Inflammatory macrophage treated with lipopolysaccharide for 1 hour (primary cell): ENCODE results near the gene SMIM5.
"Not testable (repeated sequence)": the region's sequence is repeated elsewhere in the genome, so short reads cannot be mapped to it uniquely, and the experiment has no call there.

Source experiments
- DNase-seq, 2 donors: peaks; one replicate each; pipeline ENCODE4 v3.0.0-alpha.2; 2020 to 2022

The SMIM5 gene

DNA sequence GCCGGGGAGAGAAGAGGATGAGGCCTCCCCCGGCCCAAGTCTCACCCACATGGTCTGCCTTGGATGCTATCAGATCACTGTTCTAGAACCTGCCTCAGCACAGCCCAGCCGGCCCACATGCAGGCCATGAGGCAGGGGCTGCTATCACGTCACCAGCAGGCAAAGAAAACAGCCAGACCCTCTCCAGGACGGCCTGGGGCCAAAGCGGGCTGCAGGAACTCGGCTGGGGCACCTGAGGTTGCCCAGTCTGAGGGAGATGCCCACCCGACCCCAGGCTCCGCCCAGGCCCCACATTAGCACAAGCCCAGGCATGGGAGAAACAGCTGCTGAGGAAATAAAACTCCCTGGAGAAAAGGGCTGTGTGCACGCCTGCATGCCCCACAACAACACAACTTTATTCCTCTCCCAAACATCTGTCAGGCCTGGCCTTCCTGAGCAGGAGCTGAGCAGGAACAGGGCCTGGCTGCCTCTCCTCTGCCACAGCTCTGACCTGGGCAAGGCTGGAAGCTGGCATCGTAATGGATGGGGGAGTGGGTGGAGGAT lies 6.7 kb upstream of the SMIM5 start:
- no peak for DNase-seq

DNA sequence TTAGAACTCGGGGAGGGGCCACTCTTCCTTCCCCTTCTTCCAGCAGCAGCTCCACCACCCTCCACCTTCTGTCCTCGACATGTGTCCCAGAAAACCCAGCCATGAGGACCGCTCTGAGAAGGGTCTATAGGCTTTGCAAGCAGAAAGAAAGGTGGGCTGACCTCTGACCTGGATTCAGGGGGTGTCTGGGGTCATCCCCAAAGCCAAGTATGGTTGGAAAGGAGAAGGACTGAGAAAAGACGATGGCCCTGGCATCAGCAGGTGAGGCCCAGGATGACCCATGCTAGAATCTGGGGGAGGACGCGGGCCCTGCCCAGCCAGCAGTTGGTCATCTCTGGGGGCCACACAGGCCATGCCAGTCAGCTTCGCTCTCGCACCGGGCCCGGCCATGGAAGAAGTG lies 6.1 kb upstream of the SMIM5 start:
- no peak for DNase-seq

DNA sequence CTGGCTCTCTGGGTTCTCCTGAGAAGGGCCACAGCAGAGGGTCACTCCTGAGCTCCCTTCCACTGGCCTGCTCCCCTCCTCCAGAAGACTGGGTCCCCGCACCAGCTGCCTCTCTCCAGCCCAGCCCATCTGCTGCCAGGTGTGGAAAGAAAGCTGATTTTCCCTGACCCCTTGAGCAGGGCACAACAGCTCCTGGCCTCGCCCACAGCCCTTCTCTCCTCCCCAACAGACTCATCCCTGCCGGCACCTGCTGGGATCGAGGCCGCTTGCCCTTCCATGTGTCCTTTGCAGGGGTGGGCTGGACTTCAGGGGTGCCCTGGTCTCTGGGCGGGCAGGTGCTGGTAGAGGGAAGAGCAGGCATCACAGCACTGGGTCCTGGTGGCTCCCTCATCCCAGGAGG lies 4.8 kb upstream of the SMIM5 start:
- DNase-seq, result no peak

DNA sequence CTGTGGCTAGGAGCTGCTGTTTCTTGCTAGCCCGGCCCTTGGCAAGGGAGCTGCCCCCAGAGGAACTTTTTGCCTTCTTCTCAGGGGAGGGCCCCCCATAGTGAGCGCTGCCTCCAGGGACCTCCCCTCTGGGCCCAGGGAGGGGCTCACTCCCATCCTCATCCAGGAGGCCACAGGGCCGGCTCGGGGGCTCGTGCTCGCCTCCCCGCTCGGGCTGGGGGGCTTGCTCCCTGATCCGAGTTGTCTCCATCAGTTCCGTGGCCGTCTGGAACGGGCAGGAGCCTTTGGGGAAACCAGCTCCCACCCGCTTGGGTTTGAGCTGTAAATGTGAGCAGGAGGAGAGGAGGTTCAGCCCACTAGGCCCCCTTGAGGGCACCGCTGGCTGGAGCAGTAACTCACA lies 4.1 kb upstream of the SMIM5 start:
- DNase-seq, result no peak

DNA sequence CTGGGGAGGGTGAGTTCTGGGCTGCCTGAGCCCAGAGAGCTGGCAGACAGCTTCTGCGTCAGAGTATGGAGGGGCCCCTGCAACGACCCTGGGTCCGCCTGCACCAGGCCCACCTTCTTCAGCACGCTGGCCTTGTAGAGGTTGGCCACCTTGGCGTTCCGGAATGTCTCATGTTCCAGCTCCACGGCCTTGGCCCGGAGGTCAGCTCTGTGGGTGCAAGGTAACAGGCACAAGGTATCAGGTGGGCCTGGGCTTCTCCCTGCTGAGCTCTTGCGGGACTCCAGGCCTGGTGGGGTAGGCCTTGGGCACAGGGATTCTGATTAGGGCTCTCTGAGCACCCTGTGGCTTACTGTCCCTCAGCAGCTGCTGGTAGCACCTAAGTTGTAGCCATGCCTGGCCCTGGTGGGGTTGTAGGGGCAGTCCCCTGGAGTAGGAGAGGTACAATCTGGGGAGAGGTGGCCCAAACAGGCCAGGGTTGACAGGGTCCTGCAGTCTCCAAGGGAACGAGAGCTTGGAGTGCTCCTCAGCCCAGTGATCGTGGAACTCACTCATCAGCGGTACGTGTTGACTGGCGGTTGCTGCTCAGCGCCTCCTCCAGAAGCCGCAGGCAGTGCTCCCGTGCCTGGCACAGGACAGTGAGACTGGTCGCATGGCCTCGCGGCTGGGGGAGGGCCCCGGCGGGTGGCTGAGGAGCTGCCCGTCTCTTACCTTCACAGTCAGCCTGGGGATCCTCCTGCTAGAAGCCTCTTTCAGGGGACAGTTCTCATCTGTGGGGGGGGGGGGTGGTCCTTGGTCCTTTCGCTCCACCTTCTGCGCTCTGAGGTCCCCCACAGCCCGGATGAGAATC lies 2.9 kb upstream of the SMIM5 start:
- no peak for DNase-seq

DNA sequence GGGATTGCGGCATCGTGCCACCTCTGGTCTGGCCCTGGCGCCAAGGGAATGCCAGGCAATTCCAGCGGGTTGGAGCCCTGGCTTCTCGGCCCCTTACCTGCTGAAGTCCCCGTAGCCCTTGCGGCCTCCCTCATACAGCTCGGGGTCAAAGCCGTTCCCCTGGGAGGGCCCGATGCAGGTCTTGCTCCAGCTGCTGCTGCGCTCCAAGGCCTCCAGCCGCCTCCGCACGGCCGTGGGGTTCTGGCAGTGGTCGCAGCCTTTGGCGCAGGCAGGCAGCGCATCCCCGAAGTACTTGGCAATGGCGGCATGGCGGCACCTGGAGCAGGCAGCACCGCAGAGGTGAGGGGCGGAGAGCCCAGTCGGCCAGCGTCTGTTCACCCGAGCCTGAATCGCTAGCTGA lies 1.9 kb upstream of the SMIM5 start:
- no peak for DNase-seq

DNA sequence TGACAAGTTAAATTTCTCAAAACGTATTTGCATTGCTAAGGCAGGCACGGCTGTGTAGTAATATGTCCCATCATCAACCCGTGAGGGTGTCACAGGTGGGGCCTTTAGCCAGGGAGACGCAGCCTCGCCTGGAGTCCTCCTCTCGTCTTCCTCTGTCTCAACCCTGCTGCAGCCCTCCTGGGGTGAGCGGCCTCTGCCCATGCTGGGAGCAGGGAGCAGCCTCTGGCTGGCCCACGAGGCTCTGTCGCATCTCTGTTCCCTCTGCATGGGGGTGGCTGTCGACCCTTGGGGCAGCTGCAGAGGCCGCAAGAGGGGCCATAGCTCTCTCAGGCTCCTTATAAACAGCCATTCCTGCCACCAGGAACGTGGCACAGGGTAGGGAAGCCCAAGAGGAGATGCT lies 806 bp upstream of the SMIM5 start:
- no peak for DNase-seq

DNA sequence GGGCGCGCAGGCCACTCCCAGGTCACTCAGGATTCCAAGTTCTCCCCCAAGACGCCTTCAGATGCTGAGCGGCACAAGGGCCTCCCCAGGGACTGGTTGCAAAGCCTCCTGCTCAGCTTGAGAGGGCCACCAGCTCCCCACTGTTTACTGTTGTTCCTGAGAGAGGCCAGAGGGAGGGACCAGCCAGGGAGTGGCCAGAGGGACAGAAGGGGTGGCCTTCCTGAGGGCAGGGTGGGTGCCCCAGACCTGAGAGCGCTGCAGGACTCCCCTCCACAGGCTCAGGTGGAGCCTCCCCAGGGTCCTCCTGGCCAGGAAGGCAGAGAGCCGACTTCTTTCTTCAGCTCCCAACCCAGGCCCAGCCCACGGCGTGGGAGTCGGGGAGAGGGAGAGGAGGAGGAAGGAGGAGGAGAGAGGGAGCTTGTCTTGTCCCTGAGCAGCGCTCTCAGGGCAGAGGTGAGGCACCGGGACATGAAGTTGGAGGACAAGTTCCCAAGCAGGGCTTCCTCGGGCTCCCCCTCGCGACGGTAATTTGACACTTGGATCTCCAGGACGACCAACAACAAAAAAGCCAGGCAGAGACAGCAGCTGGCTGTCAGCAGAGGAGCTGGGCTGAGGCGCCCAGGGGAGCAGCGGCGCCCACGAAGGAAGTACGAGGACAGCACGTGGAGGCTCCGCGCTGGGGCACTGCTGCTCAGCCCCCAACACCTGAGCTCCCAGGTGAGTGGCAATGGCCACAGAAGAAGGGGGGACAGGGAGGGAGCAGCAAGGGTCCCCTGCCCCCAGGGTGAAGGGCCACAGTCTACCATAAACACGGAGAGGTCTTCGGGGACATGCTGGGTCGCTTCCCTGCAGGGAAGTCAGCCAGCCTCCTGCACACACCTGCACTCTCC lies 497 bp downstream of the SMIM5 start:
- DNase-seq, result peak; percentile 33 to 62

DNA sequence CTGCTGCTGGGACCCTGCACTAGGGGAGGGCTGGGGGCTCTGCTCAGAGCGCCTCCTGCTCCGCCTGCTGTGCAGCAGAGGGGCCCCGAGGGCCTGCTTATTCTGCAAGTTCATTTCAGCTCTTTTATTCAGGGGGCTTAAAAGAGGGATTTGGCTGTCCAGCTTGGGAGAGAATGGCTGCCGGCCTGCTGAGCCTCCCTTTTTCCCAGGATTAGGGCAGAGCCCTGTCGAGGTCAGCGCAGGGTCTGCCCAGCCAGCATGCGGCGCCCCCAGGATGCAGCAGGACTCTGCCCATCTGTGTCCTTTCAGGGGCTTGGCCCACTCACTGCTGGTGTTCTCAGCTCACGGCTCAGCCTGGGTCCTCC lies 1.1 kb downstream of the SMIM5 start:
- DNase-seq, result no peak

DNA sequence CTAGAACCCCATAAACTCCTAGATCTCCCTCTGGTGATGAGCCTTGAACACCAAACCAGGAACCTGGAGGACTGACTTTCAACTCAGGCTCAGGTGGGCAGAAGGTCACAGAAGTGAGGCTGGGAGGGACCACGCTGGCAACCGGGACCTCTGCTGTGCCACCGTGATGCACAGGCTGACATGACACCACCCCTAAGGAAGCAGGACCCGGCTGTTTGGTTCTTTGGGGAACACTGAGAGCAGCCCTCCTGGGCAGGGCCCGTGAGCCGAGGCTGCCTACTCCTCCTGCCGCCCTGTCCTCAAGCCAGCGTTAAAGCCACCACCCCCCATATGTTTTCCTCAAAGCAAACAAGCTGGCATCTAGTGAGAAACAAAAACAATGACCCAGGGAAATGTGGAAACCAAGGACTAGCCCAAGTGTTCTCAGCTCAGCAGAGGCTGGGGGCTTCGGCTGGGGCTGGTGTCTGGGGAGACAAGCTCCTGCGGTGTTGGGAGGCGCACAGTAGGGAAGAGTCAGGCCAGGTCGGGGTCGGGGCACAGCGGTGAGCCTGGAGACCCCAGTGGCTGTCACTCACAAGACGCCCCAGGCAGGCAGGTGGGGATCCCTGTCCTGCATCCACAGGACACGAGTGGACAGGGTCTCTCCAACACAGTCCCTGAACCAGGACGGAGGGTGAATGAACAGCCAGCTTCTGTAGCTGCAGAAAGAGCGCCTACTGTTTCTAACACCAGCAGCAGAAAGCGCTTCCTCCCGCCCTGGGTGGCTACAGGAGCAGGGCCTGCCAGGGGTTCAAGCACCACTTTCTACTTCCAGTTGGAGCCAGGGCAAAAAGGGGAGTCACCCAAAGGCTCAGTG lies 1.7 kb downstream of the SMIM5 start:
- no peak for DNase-seq

DNA sequence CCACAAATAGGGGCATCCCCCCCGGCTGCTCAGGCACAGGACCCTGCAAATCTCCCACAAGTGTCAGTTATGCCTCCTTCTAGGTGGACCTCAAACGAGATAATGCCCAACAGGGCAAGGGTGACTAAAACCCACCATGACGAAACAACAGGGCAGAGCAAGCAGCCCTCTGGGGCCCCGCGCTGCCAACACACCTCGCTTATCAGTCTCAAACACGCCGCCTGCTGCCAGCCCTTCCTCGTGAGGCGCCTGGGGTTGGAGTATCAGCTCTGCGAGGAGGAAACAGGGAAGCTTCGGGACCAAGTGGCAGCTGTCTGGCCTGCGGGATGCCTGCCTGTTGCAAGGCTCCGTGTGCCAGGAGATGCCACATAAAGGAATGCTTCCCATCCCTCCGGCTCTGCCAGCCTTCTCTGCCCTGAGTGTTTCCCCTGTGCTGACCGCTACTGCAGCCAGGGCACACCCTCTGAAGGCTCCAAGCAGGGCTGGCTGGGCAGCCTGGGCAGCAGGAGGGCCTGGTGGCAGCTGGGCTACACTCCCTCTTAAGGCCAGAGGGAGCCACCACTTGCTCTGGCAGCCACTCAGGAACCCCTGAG lies 2.5 kb downstream of the SMIM5 start:
- DNase-seq, result no peak

DNA sequence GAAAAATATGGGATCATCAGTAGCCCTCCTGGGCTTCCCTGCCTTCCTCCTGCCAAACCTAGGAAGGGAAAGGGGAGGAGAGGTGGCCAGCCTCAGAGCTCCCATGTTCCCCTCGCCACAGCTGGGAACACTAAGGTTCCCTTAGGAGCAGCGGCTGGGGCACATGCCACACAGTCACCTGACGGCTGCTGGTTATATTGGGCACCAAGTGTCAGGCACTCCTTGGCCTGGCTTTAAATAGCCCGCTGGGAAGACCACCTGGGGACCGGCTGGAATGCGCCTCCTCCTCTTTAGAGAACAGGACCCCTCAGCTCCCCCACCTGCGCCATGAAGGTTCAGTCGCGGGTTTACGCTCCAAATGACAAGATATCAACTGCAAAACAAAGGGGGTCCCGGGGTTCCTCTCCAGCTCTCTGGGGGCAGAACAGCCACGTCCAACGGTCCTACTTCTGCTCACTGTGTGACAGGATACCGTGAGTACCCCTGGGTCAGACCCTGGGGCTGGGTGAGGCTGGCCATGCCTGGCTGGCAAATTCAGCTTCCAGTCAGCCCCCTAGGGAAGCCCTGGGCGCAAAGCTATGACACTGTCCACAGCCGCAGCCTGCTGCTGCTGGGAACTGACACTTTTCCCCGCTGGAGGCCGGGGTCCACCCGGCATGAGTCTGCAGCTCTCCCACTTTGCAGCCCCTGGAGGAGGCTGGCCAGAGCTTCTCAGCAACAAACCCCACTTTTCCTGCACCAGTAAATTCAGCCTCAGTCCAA lies 3.3 kb downstream of the SMIM5 start:
- no peak for DNase-seq

DNA sequence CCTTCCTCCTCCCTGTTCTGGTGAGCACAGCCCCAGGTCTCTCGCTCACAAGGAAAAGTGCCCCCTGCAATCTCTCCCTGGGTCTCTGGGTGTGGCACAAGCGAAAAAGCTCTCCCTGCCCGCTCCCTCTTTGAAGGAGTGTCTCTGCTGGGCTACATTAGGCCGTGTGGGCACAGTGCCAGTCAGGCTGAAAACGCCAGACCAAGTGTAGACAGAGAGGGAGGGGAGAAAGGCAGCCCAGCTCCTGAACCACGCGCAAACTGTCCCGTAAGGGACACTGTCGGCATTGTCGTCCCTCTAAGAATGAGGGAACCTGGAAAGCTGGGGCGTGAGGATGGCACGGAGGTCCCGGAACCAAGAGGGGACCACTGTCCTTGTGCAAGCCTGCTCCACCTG lies 3.9 kb downstream of the SMIM5 start:
- DNase-seq, result no peak

DNA sequence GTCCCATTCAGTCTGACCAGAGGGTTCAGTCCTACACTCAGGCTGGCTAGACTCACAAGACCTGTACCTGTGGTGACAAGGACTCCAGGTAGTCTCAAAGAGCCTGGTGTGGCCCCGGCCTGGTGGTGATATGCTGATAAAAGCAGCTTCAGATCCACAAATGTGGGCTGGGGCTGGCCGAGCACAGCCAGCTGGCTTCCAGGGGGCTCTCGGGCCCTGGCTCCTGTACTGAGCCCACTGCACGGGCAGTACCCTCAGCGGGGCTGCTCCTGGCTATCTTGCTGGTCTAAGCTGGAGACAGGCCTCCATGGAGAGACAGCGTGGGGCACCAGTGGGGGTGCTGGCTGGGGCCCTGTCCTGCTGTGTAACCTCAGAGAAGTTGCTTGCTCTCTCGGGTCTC lies 4.3 kb downstream of the SMIM5 start:
- DNase-seq, result no peak

DNA sequence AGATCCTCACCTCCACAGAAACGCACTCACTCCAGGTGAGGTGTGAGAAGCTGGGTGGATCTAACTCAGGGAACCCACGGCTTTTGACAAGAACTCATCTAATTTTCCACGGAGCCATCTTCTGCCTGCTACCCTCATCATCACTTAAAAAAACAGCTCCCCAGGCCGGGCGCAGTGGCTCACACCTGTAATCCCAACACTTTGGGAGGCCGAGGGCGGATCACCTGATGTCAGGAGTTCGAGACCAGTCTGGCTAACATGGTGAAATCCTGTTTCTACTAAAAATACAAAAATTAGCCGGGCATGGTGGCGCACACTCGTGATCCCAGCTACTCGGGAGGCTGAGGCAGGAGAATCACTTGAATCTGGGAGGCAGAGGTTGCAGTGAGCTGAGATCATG lies 4.8 kb downstream of the SMIM5 start:
- not testable (repeated sequence) for DNase-seq

DNA sequence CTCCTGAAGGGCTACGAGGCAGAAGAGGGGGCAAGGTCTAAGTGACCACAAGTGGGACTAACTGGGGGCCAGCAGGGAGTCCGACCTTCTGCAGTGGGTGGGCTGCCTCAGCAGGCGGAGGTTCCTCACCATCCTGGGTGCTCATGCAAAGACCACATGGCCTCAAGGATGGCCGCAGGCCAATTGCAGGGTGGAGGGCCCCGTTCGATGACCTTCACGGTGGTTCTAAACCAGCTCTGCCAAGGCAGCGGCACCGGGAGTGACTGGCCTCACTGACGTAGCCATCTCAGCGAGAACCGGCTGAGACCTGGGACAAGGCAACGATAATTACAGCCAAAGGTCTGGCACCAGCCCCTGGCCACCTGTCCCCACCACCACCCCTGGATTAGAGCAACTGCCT lies 5.7 kb downstream of the SMIM5 start:
- no peak for DNase-seq

DNA sequence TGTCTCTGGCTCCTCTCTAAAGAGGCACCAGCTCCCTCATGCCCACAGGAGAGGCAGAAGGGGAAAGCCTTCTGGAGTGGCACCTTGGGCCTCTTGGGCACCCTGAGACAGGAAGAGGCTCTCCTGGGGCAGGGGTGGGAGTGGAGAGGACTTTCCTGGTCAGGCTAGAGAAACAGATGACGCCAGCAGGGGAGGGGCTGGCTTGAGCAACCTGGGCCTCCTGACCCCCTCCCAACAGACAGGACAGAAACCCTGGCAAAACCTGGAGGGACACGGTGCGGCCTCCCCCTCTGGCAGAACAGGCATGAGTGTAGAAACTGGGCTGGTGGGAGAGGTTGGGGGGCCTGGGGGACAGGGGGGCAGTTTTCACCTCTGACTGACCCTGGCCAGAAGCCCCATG lies 6.1 kb downstream of the SMIM5 start:
- no peak for DNase-seq

DNA sequence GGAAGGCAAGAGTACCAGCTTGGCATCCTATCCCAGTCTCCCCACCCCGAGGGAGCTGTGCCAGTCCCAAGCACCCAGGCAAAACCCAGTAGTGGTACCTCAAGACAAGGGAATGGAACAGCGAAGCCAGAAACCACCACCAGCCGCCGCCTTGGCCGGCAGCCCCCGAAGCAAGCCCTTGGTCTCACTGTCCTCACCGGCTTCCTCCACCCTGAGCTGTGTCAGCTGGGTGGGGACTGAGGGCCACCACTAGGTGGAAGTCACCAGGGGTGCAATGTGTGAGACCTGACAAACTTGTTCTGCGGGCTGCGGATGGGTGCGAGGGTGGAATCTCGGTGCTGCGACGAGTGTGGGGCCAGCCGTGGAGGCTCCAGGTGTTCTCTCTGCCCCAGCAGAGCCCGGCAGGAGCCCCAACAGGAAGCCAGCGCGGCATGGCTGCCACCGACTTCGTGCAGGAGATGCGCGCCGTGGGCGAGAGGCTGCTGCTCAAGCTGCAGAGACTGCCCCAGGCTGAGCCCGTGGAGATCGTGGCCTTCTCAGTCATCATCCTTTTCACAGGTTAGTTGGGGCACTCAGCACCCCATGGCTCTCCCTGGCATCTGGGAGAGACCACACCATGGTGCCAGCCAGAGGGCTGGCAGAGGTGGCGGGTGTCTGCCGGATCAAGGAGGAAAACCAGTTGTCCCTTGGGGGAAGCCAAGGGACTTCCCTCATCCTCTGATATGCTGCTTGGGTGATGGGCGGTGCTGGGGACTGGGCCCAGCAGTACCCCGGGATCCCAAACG lies 6.7 kb downstream of the SMIM5 start:
- no peak for DNase-seq

DNA sequence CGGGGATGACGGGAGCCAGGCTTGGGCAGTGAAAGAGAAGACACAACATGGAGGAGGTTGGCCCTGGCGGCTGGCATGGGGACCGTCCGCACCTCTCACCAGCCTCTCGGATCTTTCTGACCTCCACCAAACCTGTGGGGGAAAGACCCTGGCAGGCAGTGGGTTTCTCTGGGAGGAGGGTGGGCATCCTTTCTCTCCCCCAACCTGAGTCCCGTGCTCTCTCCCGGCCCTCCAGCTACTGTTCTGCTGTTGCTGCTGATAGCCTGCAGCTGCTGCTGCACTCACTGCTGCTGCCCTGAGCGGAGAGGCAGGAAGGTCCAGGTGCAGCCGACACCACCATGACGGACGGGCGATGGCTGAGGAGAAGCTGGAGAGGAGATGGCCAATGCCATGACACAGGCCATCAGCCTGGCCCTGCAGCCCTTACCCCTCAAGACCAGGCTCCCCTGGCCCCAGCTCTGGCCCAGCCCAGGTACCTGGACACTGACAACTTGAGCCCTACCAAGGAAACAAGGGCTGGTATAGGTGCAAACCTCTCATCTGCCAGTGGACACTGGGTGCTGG lies 7.4 kb downstream of the SMIM5 start:
- DNase-seq, result no peak

DNA sequence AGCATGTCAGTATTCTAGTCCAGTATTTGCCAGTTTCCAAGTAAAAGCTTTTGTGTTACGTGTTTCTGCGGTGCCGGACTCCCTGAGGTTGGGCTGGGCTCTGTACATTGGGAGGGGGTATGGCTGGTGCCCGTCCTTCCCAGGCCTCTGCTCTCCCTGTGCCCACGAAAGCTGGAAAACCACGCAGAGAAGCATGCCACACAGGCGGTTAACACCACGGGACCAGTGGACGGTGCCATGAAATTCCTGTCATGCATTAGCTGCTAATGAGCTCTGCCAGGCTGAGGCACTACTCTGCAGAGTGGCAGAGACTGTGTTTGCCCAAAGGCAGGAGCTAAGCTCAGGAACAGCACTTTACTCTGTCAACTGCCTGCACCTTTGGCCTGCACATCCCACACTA lies 8.1 kb downstream of the SMIM5 start:
- no peak for DNase-seq
